NCI-H1417 treated with DMSO at 0.1 percent for 48 hours (cell line): Measurements from ENCODE around the gene CPT1A.
A peak's percentile ranks its signal among the peaks of the same experiment; 100 is the strongest.

Source experiments
- DNase-seq: peaks from one replicate; lab custom pipeline; 2025; lab: John Stamatoyannopoulos, UW

Gene CPT1A

GRCh38 chr11:68756171-68756766, 85.4 kb downstream of the CPT1A start:
- no peak for DNase-seq

GRCh38 chr11:68753300-68753699, 88.4 kb downstream of the CPT1A start:
- DNase-seq, result no peak

- peak; percentile 67 for DNase-seq
These were observed 90.3 kb downstream of the CPT1A start, which contains the start of gene TESMIN for GRCh38 chr11:68751331-68751856. Gene TESMIN (minus strand): TSS chr11:68751520. CDS start chr11:68750660, 860 bp downstream.

GRCh38 chr11:68751004-68751325, 90.8 kb downstream of the CPT1A start:
- no peak for DNase-seq

- DNase-seq, result no peak
These were observed 91.3 kb downstream of the CPT1A start for GRCh38 chr11:68750195-68751003.

- no peak for DNase-seq
These were observed 92.2 kb downstream of the CPT1A start for GRCh38 chr11:68749229-68750123.

- no peak for DNase-seq
These were observed 93.7 kb downstream of the CPT1A start for GRCh38 chr11:68748061-68748460.

- no peak for DNase-seq
These were observed 98.2 kb downstream of the CPT1A start for GRCh38 chr11:68743539-68743938.

- DNase-seq, result no peak
These were observed 100.3 kb downstream of the CPT1A start for GRCh38 chr11:68741463-68741862.

GRCh38 chr11:68735646-68736045, 106.1 kb downstream of the CPT1A start:
- DNase-seq, result no peak

- no peak for DNase-seq
These were observed 106.6 kb downstream of the CPT1A start for GRCh38 chr11:68735125-68735524.

GRCh38 chr11:68734111-68734510, 107.6 kb downstream of the CPT1A start:
- DNase-seq, result no peak

GRCh38 chr11:68727783-68728182, 113.9 kb downstream of the CPT1A start:
- DNase-seq, result no peak

GRCh38 chr11:68724293-68724692, 117.4 kb downstream of the CPT1A start:
- DNase-seq, result no peak

GRCh38 chr11:68722143-68722542, 119.6 kb downstream of the CPT1A start:
- DNase-seq, result no peak

GRCh38 chr11:68721075-68721474, 120.6 kb downstream of the CPT1A start:
- no peak for DNase-seq

GRCh38 chr11:68715456-68716122, 126.1 kb downstream of the CPT1A start:
- no peak for DNase-seq

- no peak for DNase-seq
These were observed 127.5 kb downstream of the CPT1A start for GRCh38 chr11:68714060-68714856.

- no peak for DNase-seq
These were observed 130.6 kb downstream of the CPT1A start for GRCh38 chr11:68711114-68711513.

GRCh38 chr11:68710409-68710808, 131.3 kb downstream of the CPT1A start:
- DNase-seq, result no peak

- DNase-seq, result no peak
These were observed 132.7 kb downstream of the CPT1A start for GRCh38 chr11:68709062-68709461.
